Vagina (tissue), 2 donors: ENCODE measurements around the gene F12.

ENCODE experiments used
- CTCF ChIP-seq, 3 experiments: fragments of 450-650 bp in 2 of 3; fragments of 200-600 bp in 1 of 3; sonication (generic) in 1 of 3; IDR thresholded peaks; one replicate each; pipeline ENCODE4 v1.5.1; 2017 to 2019; ENCODE audit warnings: antibody characterized with exemption in 3 of 3, mild to moderate bottlenecking in 2 of 3, moderate library complexity in 2 of 3
- POLR2A ChIP-seq, 2 donors: fragments of 450-650 bp; IDR thresholded peaks; one replicate each; pipeline ENCODE4 v1.6.1; 2017; ENCODE audit warnings: antibody characterized with exemption in 2 of 2, mild to moderate bottlenecking in 2 of 2, moderate library complexity in 2 of 2
- POLR2AphosphoS5 ChIP-seq, 2 donors: sonication (generic); formaldehyde crosslinking; IDR thresholded peaks; one replicate each; pipeline ENCODE4 v1.9.0; 2017; ENCODE audit warnings: antibody characterized with exemption in 2 of 2, mild to moderate bottlenecking in 2 of 2, low read depth in 1 of 2; ENCODE audit not compliant: insufficient read depth in 1 of 2

DNA sequence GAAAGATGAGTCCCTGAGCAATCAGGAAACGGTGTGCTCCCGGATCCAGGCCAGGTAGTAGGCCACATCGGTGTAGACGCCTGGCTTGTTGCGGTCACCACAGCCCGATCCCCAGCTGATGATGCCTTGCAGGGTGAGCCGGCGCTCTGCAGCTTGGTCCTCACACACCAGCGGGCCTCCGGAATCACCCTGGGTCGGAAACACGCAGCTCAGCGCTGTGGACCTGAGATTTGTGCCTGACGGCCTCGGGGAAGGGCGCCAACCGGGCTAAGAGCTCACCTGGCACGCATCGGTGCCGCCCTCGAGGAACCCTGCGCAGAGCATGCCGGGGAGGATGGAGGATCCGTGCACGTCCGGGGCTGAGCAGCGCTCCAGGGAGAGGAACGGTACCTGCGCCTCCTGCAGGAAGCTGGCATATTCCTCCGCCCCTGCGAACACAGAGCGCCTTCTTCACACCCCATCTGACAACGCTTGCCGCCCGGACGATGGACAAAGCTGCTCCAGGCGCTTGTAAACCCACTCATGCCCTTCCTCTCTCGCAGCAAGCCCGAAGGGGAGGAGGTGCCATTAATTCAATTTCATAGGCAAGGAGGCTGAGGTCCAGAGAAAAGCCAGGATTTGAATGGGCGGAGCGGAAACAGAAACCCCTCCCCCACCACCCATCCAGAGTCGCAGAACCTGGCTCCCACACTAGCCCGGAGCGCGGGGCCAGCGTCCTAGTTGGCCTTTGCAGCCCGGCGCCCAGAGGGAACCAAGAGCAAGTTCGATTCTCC lies 6.9 kb downstream of the F12 start:
- no peak for TF ChIP-seq CTCF (IDR thresholded peaks at IDR 0.05)
- TF ChIP-seq POLR2A (IDR thresholded peaks at IDR 0.05): no peak
- peak in 1 of 2 donors; percentile 31 for TF ChIP-seq POLR2AphosphoS5 (IDR thresholded peaks at IDR 0.05; ENCODE audit: insufficient read depth in 1 of 2, low read depth in 1 of 2)
